ENCODE results near the gene EFEMP2. TPM values are rescaled to one million over a fixed set of nuclear protein-coding genes. Genes with fewer than 3 reads are reported as not detected.

Gene EFEMP2
- total RNA-seq, 1 donor from 2014 or later = 38.0 TPM

DNA sequence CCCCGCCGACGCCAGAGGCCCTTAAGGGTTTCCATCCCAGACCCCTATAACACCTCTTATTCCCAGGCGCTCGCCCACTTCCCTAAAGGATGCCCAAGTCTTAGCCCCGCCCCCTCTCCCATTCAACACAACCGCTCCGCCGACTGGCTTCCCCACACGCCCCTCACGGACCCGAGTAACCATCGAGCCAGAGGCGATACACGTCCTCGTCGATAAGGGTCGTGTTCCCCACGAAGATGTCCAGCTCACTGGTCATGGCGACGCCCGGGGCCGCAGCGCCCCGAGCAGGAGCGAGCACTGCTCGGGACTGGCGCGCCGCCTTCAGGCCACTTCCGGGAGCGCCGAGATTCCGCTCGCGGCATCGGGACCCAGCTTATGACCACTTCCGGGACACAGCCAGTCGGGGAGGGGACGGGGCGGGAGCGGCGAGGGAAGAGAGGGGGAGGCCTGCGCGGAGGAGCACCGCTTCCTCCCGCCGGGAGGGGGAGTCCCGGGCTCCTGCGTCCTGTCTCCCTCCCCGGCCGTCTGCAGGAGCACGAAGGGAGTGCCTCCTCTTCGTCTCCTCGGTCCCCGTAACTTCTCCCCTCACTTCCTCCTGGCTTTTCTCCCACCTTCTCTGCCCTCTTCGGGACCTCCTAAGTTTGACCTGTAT is 15.7 kb upstream of the EFEMP2 start, which contains the start of gene FIBP:
FIBP (minus strand) TSS at position 309 of the 652 bp plus-strand sequence; CDS start at position 256, 53 bp downstream.
- Mint-ChIP-seq H3K4me3 (peak within 1 kb of the TSS; percentile 96), H3K4me1 (peaks cover 56% of the 10 kb centered on the region), H3K36me3 (ENCODE audit: low read depth) (peaks cover 4% of the 10 kb centered on the region), H3K9me3 (no peaks in the 10 kb centered on the region), H3K27me3 (ENCODE audit: low read depth) (peaks cover 11% of the 10 kb centered on the region), H3K27ac (ENCODE audit: unreplicated experiment) (peak within 1 kb of the TSS; percentile 96)
- peak; percentile 98 for DNase-seq (ENCODE audit: low read depth, low spot score)
- TF ChIP-seq, protein P1, sequence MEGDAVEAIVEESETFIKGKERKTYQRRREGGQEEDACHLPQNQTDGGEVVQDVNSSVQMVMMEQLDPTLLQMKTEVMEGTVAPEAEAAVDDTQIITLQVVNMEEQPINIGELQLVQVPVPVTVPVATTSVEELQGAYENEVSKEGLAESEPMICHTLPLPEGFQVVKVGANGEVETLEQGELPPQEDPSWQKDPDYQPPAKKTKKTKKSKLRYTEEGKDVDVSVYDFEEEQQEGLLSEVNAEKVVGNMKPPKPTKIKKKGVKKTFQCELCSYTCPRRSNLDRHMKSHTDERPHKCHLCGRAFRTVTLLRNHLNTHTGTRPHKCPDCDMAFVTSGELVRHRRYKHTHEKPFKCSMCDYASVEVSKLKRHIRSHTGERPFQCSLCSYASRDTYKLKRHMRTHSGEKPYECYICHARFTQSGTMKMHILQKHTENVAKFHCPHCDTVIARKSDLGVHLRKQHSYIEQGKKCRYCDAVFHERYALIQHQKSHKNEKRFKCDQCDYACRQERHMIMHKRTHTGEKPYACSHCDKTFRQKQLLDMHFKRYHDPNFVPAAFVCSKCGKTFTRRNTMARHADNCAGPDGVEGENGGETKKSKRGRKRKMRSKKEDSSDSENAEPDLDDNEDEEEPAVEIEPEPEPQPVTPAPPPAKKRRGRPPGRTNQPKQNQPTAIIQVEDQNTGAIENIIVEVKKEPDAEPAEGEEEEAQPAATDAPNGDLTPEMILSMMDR (conservative IDR thresholded peaks at IDR 0.05) = peak; percentile 79

GRCh38 chr11:65887723-65888162 is 15.1 kb upstream of the EFEMP2 start:
- Mint-ChIP-seq H3K4me3 (peak overlapping the region; percentile 96), H3K9me3 (no peaks in the 10 kb centered on the region), H3K27me3 (ENCODE audit: low read depth) (peaks cover 11% of the 10 kb centered on the region), H3K27ac (ENCODE audit: unreplicated experiment) (peak overlapping the region; percentile 96), H3K36me3 (ENCODE audit: low read depth) (peaks cover 4% of the 10 kb centered on the region), H3K4me1 (peaks cover 52% of the 10 kb centered on the region)
- TF ChIP-seq, protein P1 (conservative IDR thresholded peaks at IDR 0.05) = no peak
- no peak for DNase-seq (ENCODE audit: low read depth, low spot score)

DNA sequence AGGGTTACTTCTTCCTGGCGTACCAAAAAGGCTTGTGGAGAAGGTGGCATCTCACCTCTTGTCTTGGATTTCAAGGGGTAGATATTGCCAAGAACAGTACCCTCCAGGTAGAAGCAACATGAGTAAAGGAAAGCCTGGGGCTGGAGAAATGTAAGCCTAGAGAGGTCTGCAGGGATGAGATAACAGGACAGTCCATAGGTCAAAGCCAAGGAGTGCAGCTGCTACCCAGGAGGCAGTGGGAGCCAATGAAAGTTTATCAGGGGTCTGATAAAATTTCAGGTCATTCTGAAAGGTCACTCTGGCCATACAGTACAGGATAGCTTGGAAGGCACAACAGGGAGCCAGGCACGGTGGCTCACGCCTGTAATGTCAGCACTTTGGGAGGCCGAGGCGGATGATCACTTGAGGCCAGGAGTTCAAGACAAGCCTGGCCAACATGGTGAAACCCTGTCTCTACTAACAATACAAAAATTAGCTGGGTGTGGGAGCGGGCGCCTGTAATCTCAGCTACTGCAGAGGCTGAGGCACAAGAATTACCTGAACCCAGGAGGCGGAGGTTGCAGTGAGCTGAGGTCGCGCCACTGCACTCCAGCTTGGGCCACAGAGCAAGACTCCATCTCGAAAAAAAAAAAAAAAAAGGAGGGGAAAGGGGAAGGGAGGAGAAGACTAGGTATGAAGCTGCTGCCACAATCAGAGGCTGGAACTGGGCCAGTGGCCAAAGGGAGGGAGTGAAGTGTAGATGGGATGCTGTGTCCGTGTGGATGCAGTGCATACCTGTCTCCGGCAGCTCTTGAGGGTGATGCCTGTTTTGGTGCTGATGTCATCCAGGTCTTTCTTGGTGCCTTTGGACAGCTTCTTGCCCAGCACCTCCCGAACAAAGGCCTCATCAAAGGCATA is 14.5 kb upstream of the EFEMP2 start:
- Mint-ChIP-seq H3K27ac (ENCODE audit: unreplicated experiment) (peak overlapping the region; percentile 96), H3K4me1 (peaks cover 46% of the 10 kb centered on the region), H3K4me3 (peak overlapping the region; percentile 96), H3K36me3 (ENCODE audit: low read depth) (peaks cover 4% of the 10 kb centered on the region), H3K27me3 (ENCODE audit: low read depth) (peaks cover 11% of the 10 kb centered on the region), H3K9me3 (no peaks in the 10 kb centered on the region)
- no peak for DNase-seq (ENCODE audit: low read depth, low spot score)
- TF ChIP-seq, protein P1 (conservative IDR thresholded peaks at IDR 0.05) = no peak

DNA sequence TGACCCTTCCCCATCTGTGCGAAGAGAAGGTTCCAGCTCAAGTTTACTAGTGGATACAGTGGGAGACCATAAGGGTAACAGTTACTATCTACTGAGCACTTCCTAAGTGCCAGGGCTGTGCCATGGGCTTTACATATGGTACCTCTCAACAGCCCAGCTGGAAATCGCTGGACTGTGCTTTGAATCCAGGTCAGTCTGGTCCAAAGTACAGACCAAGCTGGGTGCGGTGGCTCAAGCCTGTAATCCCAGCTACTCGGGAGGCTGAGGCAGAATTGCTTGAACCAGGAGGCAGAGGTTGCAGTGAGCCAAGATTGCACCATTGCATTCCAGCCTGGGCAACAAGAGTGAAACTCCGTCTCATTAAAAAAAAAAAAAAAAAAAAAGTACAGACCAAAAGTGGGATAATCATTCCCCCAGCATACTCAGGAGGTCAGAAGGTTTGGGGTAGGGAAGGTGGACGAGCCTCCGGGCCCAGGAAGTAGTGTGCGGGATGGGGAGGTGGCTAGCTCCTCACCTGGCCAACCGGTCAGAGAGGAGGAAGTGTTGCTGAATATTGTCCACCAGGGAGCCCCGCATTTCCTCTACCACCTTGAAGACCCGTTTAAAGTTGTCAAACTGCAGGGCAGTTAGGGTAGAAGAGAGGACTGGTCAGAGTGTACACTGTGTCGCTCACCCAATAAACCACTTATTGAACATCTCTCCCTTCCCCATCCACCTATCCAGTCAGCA is 13.4 kb upstream of the EFEMP2 start:
- TF ChIP-seq, protein P1 (conservative IDR thresholded peaks at IDR 0.05) = no peak
- no peak for DNase-seq (ENCODE audit: low read depth, low spot score)
- H3K27me3 Mint-ChIP-seq (ENCODE audit: low read depth) = peaks cover 11% of the 10 kb centered on the region
- peaks cover 43% of the 10 kb centered on the region for H3K4me1 Mint-ChIP-seq
- no peak overlapping the region for H3K27ac Mint-ChIP-seq (ENCODE audit: unreplicated experiment)
- H3K4me3 Mint-ChIP-seq = no peak overlapping the region
- H3K36me3 Mint-ChIP-seq (ENCODE audit: low read depth) = peaks cover 4% of the 10 kb centered on the region
- H3K9me3 Mint-ChIP-seq = no peaks in the 10 kb centered on the region

DNA sequence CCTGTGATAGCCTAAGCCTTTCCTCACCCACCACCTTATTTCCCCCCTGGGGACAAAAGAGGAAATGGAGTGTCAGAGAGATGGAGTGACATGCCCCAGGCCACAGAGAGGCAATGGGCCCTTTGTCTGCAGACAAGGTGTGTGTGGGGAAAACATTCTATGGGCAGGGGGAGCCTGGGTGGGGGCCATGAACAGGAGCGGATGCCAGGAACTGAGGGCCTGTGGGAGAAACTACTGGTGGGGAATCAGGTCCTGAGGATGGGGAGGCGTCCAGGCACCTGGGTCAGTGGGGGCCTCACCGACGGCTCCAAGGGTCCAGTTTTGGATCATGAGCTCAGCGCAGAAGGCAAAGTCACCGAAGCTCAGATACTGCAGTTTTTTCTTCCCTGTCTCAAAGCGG is 12.6 kb upstream of the EFEMP2 start:
- peaks cover 10% of the 10 kb centered on the region for H3K27me3 Mint-ChIP-seq (ENCODE audit: low read depth)
- no peaks in the 10 kb centered on the region for H3K9me3 Mint-ChIP-seq
- TF ChIP-seq, protein P1 (conservative IDR thresholded peaks at IDR 0.05) = no peak
- H3K4me3 Mint-ChIP-seq = peak overlapping the region; percentile 23
- peaks cover 4% of the 10 kb centered on the region for H3K36me3 Mint-ChIP-seq (ENCODE audit: low read depth)
- no peak for DNase-seq (ENCODE audit: low read depth, low spot score)
- H3K27ac Mint-ChIP-seq (ENCODE audit: unreplicated experiment) = no peak overlapping the region
- H3K4me1 Mint-ChIP-seq = peaks cover 41% of the 10 kb centered on the region
